SU-DHL-6 (cell line): ENCODE measurements around the gene SORCS2.

Source experiments
- H2AFZ ChIP-seq: fragments of 200-600 bp; sonication (generic); 2 replicates; pipeline ENCODE4 v1.6.1; 2014; ENCODE audit warnings: low read depth, mild to moderate bottlenecking, moderate library complexity, mixed read lengths, antibody characterized with exemption, low read length; ENCODE audit not compliant: severe bottlenecking
- H3F3A ChIP-seq: fragments of 200-600 bp; shearing (Covaris generic); 2 replicates; pipeline ENCODE4 v1.6.0; 2016; ENCODE audit warnings: antibody characterized with exemption, mild to moderate bottlenecking; ENCODE audit not compliant: insufficient read depth
- H3K27ac ChIP-seq: fragments of 200-600 bp; sonication (generic); 2 replicates; pipeline ENCODE4 v1.5.1; 2016; ENCODE audit warnings: low read depth, mild to moderate bottlenecking, low read length, moderate library complexity, mixed read lengths
- H3K27me3 ChIP-seq: fragments of 200-600 bp; sonication (generic), shearing (Covaris generic); 2 replicates; pipeline ENCODE4 v1.6.0; 2014; ENCODE audit warnings: mild to moderate bottlenecking, low read length
- H3K36me3 ChIP-seq: fragments of 200-600 bp; sonication (generic); 2 replicates; pipeline ENCODE4 v1.6.1; 2014; ENCODE audit warnings: mild to moderate bottlenecking, low read length, mixed read lengths
- H3K4me2 ChIP-seq: fragments of 300-600, 200-600 bp; shearing (Covaris generic), sonication (generic); 2 replicates; pipeline ENCODE4 v1.6.0; 2014; ENCODE audit warnings: low read length, low read depth, mild to moderate bottlenecking; ENCODE audit not compliant: poor library complexity, severe bottlenecking
- H3K4me3 ChIP-seq: fragments of 200-600 bp; sonication (generic); 2 replicates; pipeline ENCODE4 v1.5.1; 2014; ENCODE audit warnings: antibody characterized with exemption, low read length, mild to moderate bottlenecking, mixed read lengths; ENCODE audit not compliant: insufficient read depth, poor library complexity, severe bottlenecking
- H3K79me2 ChIP-seq: fragments of 200-600 bp; sonication (generic); 2 replicates; pipeline ENCODE4 v1.6.1; 2014; ENCODE audit warnings: mild to moderate bottlenecking, low read length, moderate library complexity; ENCODE audit not compliant: insufficient read depth
- H3K9ac ChIP-seq: fragments of 200-600 bp; sonication (generic); 2 replicates; pipeline ENCODE4 v1.7.0; 2014; ENCODE audit warnings: mild to moderate bottlenecking, low read length
- H3K9me2 ChIP-seq: fragments of 200-600 bp; sonication (generic); replicated peaks from 2 replicates; pipeline ENCODE4 v1.6.1; 2014; ENCODE audit warnings: low read length; ENCODE audit not compliant: insufficient read depth
- H3K9me3 ChIP-seq: fragments of 200-600 bp; sonication (generic); 2 replicates; pipeline ENCODE4 v1.6.1; 2014; ENCODE audit warnings: low read length, mixed read lengths; ENCODE audit not compliant: insufficient read depth
- H4K20me1 ChIP-seq: fragments of 200-600 bp; sonication (generic); 2 replicates; pipeline ENCODE4 v1.6.1; 2014; ENCODE audit warnings: low read depth, mild to moderate bottlenecking, antibody characterized with exemption, low read length, moderate library complexity, mixed read lengths
- EZH2phosphoT487 ChIP-seq: fragments of 200-600 bp; sonication (generic), shearing (Covaris generic); conservative IDR thresholded peaks from 2 replicates; pipeline ENCODE4 v1.6.1; 2018; ENCODE audit warnings: mild to moderate bottlenecking, antibody characterized with exemption, low read length, moderate library complexity, mixed read lengths
- TF ChIP-seq, protein P1 (sequence below): fragments of 200-600 bp; sonication (generic); IDR thresholded peaks from one replicate; pipeline ENCODE4 v1.5.1; 2017; ENCODE audit warnings: antibody characterized with exemption, mild to moderate bottlenecking, low read length, moderate library complexity; ENCODE audit not compliant: insufficient read depth, poor library complexity, severe bottlenecking

SORCS2 gene

DNA sequence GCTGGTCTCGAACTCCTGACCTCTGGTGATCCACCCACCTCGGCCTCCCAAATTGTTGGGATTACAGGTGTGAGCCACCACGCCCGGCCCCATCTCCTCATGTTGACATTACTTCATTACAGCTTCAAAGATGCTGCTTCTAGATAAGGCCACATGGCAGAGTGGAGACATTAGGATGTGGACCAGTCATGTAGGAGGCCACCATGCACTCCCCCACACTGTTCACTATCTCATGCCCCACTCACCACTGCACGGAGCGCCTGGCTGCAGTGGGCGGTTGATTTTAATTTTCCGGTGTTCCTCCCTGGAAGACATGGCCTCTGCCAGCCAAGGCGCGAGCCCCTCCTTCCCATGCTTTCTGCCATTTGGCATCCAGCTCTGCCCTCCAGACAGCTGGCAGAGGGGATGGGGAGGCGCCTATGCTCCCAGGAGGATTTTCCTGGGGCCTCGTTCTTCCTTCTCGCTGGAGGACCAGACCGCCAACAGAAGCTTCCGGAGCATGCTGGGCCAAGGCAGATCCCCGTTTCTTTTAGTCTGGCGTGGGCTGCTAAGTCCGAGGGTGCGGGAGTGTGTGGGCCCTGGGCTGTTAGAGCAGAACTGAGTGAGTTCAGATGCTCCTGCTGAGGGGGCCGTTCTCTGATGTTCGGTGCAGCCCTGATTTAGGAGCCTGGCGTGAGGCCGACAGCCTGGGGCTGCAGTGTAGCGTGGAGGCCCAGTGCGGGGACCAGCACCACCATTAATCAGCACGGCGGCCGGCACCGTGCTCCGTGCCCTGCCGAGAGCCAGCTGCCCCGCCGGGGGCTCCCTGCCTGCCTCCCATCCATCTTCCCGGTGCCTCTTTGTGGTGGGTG lies 93.1 kb downstream of the SORCS2 start:
- H3K27ac ChIP-seq = no peak overlapping the region
- no peaks in the 10 kb centered on the region for H3K9me2 ChIP-seq
- H3K36me3 ChIP-seq = no peaks in the 10 kb centered on the region
- H3K4me3 ChIP-seq = no peak overlapping the region
- H3K79me2 ChIP-seq = no peaks in the 10 kb centered on the region
- no peaks in the 10 kb centered on the region for H3K27me3 ChIP-seq
- H2AFZ ChIP-seq = no peak overlapping the region
- H3K4me2 ChIP-seq = no peak overlapping the region
- H4K20me1 ChIP-seq = no peaks in the 10 kb centered on the region
- no peak overlapping the region for H3K9ac ChIP-seq
- TF ChIP-seq, protein P1, sequence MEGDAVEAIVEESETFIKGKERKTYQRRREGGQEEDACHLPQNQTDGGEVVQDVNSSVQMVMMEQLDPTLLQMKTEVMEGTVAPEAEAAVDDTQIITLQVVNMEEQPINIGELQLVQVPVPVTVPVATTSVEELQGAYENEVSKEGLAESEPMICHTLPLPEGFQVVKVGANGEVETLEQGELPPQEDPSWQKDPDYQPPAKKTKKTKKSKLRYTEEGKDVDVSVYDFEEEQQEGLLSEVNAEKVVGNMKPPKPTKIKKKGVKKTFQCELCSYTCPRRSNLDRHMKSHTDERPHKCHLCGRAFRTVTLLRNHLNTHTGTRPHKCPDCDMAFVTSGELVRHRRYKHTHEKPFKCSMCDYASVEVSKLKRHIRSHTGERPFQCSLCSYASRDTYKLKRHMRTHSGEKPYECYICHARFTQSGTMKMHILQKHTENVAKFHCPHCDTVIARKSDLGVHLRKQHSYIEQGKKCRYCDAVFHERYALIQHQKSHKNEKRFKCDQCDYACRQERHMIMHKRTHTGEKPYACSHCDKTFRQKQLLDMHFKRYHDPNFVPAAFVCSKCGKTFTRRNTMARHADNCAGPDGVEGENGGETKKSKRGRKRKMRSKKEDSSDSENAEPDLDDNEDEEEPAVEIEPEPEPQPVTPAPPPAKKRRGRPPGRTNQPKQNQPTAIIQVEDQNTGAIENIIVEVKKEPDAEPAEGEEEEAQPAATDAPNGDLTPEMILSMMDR = no peak
- TF ChIP-seq EZH2phosphoT487 = no peak
- H3F3A ChIP-seq = no peaks in the 10 kb centered on the region
- no peaks in the 10 kb centered on the region for H3K9me3 ChIP-seq

- TF ChIP-seq, protein P1 = no peak
- TF ChIP-seq EZH2phosphoT487 = no peak
- Histone ChIP-seq H3K27ac (no peak overlapping the region), H4K20me1 (no peaks in the 10 kb centered on the region), H3K9me2 (no peaks in the 10 kb centered on the region), H3K79me2 (no peaks in the 10 kb centered on the region), H3K4me2 (no peak overlapping the region), H2AFZ (no peak overlapping the region), H3K27me3 (no peaks in the 10 kb centered on the region), H3K36me3 (no peaks in the 10 kb centered on the region), H3K9me3 (no peaks in the 10 kb centered on the region), H3F3A (no peaks in the 10 kb centered on the region), H3K4me3 (no peak overlapping the region), H3K9ac (no peak overlapping the region)
Observed at GRCh38 chr4:7286170-7286569, 93.8 kb downstream of the SORCS2 start.

DNA sequence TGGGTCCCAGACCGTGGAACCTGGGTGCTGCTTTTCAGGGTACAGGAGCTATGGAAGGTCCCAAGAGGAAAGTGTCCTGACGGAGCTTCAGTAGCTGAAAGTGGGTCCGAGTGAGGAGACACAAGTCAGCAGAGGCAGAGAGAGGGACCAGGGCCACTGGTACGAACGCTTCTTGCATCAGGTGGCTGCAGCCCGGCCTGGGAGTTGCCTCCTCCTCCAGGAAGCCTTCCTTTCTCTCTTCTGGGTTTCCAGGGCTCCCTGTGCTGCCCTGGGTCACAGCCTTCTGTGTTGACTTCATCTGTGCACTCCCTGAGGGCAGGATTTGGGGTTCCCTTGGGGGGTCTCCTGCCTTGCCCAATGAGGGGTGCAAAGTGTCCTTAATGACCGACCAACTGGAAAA lies 94.5 kb downstream of the SORCS2 start:
- Histone ChIP-seq H3K9me2 (no peaks in the 10 kb centered on the region), H3K27me3 (no peaks in the 10 kb centered on the region), H2AFZ (no peak overlapping the region)

More for the DNA sequence above, 94.5 kb downstream of the SORCS2 start:
- H3K27ac ChIP-seq = no peak overlapping the region
- no peak overlapping the region for H3K4me2 ChIP-seq
- H3K9ac ChIP-seq = no peak overlapping the region
- TF ChIP-seq EZH2phosphoT487 = no peak
- TF ChIP-seq, protein P1 = no peak
- H3F3A ChIP-seq = no peaks in the 10 kb centered on the region
- H3K36me3 ChIP-seq = no peaks in the 10 kb centered on the region
- no peak overlapping the region for H3K4me3 ChIP-seq
- no peaks in the 10 kb centered on the region for H3K79me2 ChIP-seq
- no peaks in the 10 kb centered on the region for H3K9me3 ChIP-seq
- no peaks in the 10 kb centered on the region for H4K20me1 ChIP-seq
